ENCODE measurements around the gene IGSF23. TPM values are rescaled to one million over a fixed set of nuclear protein-coding genes. Genes with fewer than 3 reads are reported as not detected.
"Not testable (repeated sequence)": the region's sequence is repeated elsewhere in the genome, so short reads cannot be mapped to it uniquely, and the experiment has no call there.

The IGSF23 gene
- total RNA-seq, 2 donors from 2014 or later: not detected

DNA sequence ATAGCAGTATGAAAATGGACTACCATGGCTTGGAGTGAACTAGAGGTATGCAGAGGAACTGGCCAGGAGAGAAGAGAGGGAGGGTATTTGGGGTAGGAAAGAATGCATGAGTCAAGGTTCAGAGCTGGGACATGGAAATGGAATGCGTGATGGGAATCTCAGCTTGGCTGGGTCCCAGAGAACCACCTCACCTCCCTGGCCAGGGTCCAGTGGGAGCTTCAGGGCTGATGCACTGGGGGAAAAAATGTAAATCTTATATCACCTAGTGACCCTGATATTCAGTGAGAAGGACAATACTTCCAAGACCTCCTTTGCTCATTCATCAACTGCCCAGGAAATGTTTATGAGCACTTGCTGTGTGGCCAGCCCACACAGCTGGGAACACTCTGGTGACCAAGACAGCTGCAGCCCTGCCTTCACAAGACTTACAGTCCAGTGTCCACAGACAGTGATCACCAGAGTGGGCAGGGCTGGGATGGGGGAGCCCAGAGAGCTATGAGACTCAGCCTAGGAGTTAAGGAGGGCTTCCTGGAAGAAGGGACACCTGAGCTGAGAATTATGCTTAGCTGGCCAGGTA is 12.8 kb downstream of the IGSF23 start:
- Mint-ChIP-seq H3K27me3 (ENCODE audit: insufficient read depth) (peaks cover 2% of the 10 kb centered on the region), H3K36me3 (ENCODE audit: low read depth) (peaks cover 3% of the 10 kb centered on the region), H3K9me3 (no peaks in the 10 kb centered on the region), H3K4me1 (no peaks in the 10 kb centered on the region), H3K27ac (no peak overlapping the region), H3K4me3 (no peak overlapping the region)
- H3K9ac ChIP-seq (ENCODE audit: extremely low read depth, low read length, poor library complexity, severe bottlenecking): no peak overlapping the region
- H3K27me3 ChIP-seq (ENCODE audit: control insufficient read depth, insufficient read depth, low read length, poor library complexity, severe bottlenecking): no peaks in the 10 kb centered on the region
- TF ChIP-seq, protein P1, sequence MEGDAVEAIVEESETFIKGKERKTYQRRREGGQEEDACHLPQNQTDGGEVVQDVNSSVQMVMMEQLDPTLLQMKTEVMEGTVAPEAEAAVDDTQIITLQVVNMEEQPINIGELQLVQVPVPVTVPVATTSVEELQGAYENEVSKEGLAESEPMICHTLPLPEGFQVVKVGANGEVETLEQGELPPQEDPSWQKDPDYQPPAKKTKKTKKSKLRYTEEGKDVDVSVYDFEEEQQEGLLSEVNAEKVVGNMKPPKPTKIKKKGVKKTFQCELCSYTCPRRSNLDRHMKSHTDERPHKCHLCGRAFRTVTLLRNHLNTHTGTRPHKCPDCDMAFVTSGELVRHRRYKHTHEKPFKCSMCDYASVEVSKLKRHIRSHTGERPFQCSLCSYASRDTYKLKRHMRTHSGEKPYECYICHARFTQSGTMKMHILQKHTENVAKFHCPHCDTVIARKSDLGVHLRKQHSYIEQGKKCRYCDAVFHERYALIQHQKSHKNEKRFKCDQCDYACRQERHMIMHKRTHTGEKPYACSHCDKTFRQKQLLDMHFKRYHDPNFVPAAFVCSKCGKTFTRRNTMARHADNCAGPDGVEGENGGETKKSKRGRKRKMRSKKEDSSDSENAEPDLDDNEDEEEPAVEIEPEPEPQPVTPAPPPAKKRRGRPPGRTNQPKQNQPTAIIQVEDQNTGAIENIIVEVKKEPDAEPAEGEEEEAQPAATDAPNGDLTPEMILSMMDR (conservative IDR thresholded peaks at IDR 0.05): no peak
- H3K4me3 ChIP-seq (ENCODE audit: low read length): no peak overlapping the region
- H3K4me1 ChIP-seq (ENCODE audit: control insufficient read depth, insufficient read depth, low read length): no peaks in the 10 kb centered on the region
- 83 to 100% methylated on average over 1 of the region's 1 CpG for WGBS, 2 experiments (ENCODE audit: insufficient coverage in 1 of 2, insufficient read length in 1 of 2)
- H3K27ac ChIP-seq (ENCODE audit: low read depth, low read length): no peak overlapping the region
- no peak for DNase-seq
- no peaks in the 10 kb centered on the region for H3K36me3 ChIP-seq (ENCODE audit: control insufficient read depth, insufficient read depth, low read length)
- no peaks in the 10 kb centered on the region for H3K9me3 ChIP-seq (ENCODE audit: control insufficient read depth, low read length)

GRCh38 chr19:44627631-44628030 is 14.3 kb downstream of the IGSF23 start:
- Mint-ChIP-seq H3K4me3 (no peak overlapping the region), H3K4me1 (peaks cover under 1% of the 10 kb centered on the region), H3K27ac (no peak overlapping the region), H3K36me3 (ENCODE audit: low read depth) (peaks cover 3% of the 10 kb centered on the region), H3K9me3 (no peaks in the 10 kb centered on the region), H3K27me3 (ENCODE audit: insufficient read depth) (peaks cover 2% of the 10 kb centered on the region)
- Histone ChIP-seq H3K9ac (ENCODE audit: extremely low read depth, low read length, poor library complexity, severe bottlenecking) (no peak overlapping the region), H3K4me1 (ENCODE audit: control insufficient read depth, insufficient read depth, low read length) (no peaks in the 10 kb centered on the region), H3K36me3 (ENCODE audit: control insufficient read depth, insufficient read depth, low read length) (no peaks in the 10 kb centered on the region), H3K4me3 (ENCODE audit: low read length) (no peak overlapping the region), H3K9me3 (ENCODE audit: control insufficient read depth, low read length) (no peaks in the 10 kb centered on the region), H3K27ac (ENCODE audit: low read depth, low read length) (no peak overlapping the region), H3K27me3 (ENCODE audit: control insufficient read depth, insufficient read depth, low read length, poor library complexity, severe bottlenecking) (no peaks in the 10 kb centered on the region)
- TF ChIP-seq, protein P1 (conservative IDR thresholded peaks at IDR 0.05): no peak
- 80 to 94% methylated on average over 1 to 4 of the region's 4 CpGs for WGBS, 2 experiments (ENCODE audit: insufficient coverage in 1 of 2, insufficient read length in 1 of 2)
- no peak for DNase-seq

DNA sequence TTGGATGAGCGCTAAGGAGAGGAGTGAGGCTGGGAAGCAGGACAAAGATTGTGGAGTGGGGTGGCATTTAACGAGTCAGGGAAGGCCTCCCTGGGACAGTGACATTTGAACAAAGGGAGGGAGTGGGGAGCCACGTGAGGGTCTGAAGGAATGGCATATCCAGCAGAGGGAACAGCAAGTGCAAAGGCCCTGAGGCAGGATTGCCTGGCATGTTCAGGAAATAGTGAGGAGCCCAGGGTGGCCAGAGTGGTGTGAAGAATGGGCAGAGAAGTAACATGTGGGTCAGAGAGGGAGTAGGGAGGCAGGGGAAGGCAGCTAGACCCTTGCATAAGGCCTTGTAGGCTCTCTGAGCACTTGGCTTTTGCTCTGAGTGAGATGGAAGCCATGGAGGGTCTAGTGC is 15.4 kb downstream of the IGSF23 start:
- Mint-ChIP-seq H3K4me1 (peaks cover 11% of the 10 kb centered on the region), H3K36me3 (ENCODE audit: low read depth) (peaks cover 3% of the 10 kb centered on the region), H3K27me3 (ENCODE audit: insufficient read depth) (peaks cover 2% of the 10 kb centered on the region), H3K4me3 (no peak overlapping the region), H3K27ac (no peak overlapping the region), H3K9me3 (no peaks in the 10 kb centered on the region)
- 86 to 93% methylated on average over 3 of the region's 3 CpGs for WGBS, 2 experiments (ENCODE audit: insufficient coverage in 1 of 2, insufficient read length in 1 of 2)
- H3K9ac ChIP-seq (ENCODE audit: extremely low read depth, low read length, poor library complexity, severe bottlenecking): no peak overlapping the region
- H3K4me3 ChIP-seq (ENCODE audit: low read length): no peak overlapping the region
- no peaks in the 10 kb centered on the region for H3K36me3 ChIP-seq (ENCODE audit: control insufficient read depth, insufficient read depth, low read length)
- no peak overlapping the region for H3K27ac ChIP-seq (ENCODE audit: low read depth, low read length)
- no peak for DNase-seq
- TF ChIP-seq, protein P1 (conservative IDR thresholded peaks at IDR 0.05): no peak
- no peaks in the 10 kb centered on the region for H3K27me3 ChIP-seq (ENCODE audit: control insufficient read depth, insufficient read depth, low read length, poor library complexity, severe bottlenecking)
- H3K4me1 ChIP-seq (ENCODE audit: control insufficient read depth, insufficient read depth, low read length): no peaks in the 10 kb centered on the region
- H3K9me3 ChIP-seq (ENCODE audit: control insufficient read depth, low read length): no peaks in the 10 kb centered on the region

DNA sequence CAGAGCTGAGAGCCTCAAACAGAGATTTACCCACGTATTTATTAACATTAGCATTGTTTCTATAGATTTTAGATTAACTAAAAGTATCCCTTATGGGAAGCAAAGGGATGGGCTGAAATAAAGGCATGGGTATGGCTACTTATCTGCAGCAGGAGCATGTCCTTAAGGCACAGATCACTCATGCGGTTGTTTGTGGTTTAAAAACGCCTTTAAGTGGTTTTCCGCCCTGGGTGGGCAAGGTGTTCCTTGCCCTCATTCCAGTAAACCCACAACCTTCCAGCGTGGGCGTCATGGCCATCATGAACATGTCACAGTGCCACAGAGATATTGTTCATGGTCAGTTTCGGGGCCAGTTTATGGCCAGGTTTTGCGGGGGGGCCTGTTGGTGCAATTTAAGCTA is 18.2 kb downstream of the IGSF23 start:
- H3K36me3 ChIP-seq (ENCODE audit: control insufficient read depth, insufficient read depth, low read length); H3K9me3 ChIP-seq (ENCODE audit: control insufficient read depth, low read length); DNase-seq; H3K36me3 Mint-ChIP-seq (ENCODE audit: low read depth); H3K27ac ChIP-seq (ENCODE audit: low read depth, low read length); H3K9me3 Mint-ChIP-seq; H3K9ac ChIP-seq (ENCODE audit: extremely low read depth, low read length, poor library complexity, severe bottlenecking); H3K27me3 ChIP-seq (ENCODE audit: control insufficient read depth, insufficient read depth, low read length, poor library complexity, severe bottlenecking); H3K4me3 Mint-ChIP-seq; H3K4me1 ChIP-seq (ENCODE audit: control insufficient read depth, insufficient read depth, low read length); H3K27me3 Mint-ChIP-seq (ENCODE audit: insufficient read depth); H3K4me3 ChIP-seq (ENCODE audit: low read length); H3K27ac Mint-ChIP-seq: not testable (repeated sequence)
- H3K4me1 Mint-ChIP-seq: peaks cover 18% of the 10 kb centered on the region
- 93 to 100% methylated on average over 4 to 7 of the region's 8 CpGs for WGBS, 2 experiments (ENCODE audit: insufficient coverage in 1 of 2, insufficient read length in 1 of 2)

GRCh38 chr19:44634058-44634457 is 20.7 kb downstream of the IGSF23 start:
- not testable (repeated sequence) for H3K36me3 Mint-ChIP-seq (ENCODE audit: low read depth)
- WGBS, 2 experiments (ENCODE audit: insufficient coverage in 1 of 2, insufficient read length in 1 of 2): 89% methylated on average over 5 of the region's 5 CpGs; no CpG with 5 or more reads in 1 of the 2 experiments

More at GRCh38 chr19:44634058-44634457, 20.7 kb downstream of the IGSF23 start:
- H3K27ac Mint-ChIP-seq; H3K27me3 Mint-ChIP-seq (ENCODE audit: insufficient read depth); H3K9me3 Mint-ChIP-seq; H3K27me3 ChIP-seq (ENCODE audit: control insufficient read depth, insufficient read depth, low read length, poor library complexity, severe bottlenecking); H3K9me3 ChIP-seq (ENCODE audit: control insufficient read depth, low read length); H3K36me3 ChIP-seq (ENCODE audit: control insufficient read depth, insufficient read depth, low read length); H3K4me1 ChIP-seq (ENCODE audit: control insufficient read depth, insufficient read depth, low read length); DNase-seq; H3K4me3 ChIP-seq (ENCODE audit: low read length); H3K27ac ChIP-seq (ENCODE audit: low read depth, low read length); H3K9ac ChIP-seq (ENCODE audit: extremely low read depth, low read length, poor library complexity, severe bottlenecking); H3K4me3 Mint-ChIP-seq: not testable (repeated sequence)
- peaks cover 20% of the 10 kb centered on the region for H3K4me1 Mint-ChIP-seq
